ENCODE results near the gene H6PD. TPM values are rescaled to one million over a fixed set of nuclear protein-coding genes. Genes with fewer than 3 reads are reported as not detected.

Gene H6PD
- total RNA-seq = 22.9 TPM

- DNase-seq (ENCODE audit: low read depth in 2 of 3, low spot score in 2 of 3) = peak; percentile 68 to 83 (median 73)
Measured at GRCh38 chr1:9234223-9235095, at the start of gene H6PD. TSS of gene H6PD (plus strand) at chr1:9234774. CDS start at chr1:9244935, 10,161 bp downstream.

- no peak for DNase-seq (ENCODE audit: low read depth in 2 of 3, low spot score in 2 of 3)
Measured at GRCh38 chr1:9186082-9186859, 48.3 kb upstream of the H6PD start.

GRCh38 chr1:9187004-9187403 is 47.6 kb upstream of the H6PD start:
- DNase-seq (ENCODE audit: low read depth in 2 of 3, low spot score in 2 of 3) = no peak

- DNase-seq (ENCODE audit: low read depth in 2 of 3, low spot score in 2 of 3) = no peak
Measured at GRCh38 chr1:9190234-9190633, 44.3 kb upstream of the H6PD start.

- no peak for DNase-seq (ENCODE audit: low read depth in 2 of 3, low spot score in 2 of 3)
Measured at GRCh38 chr1:9191231-9191630, 43.3 kb upstream of the H6PD start.

GRCh38 chr1:9192578-9193232 is 41.9 kb upstream of the H6PD start:
- no peak for DNase-seq (ENCODE audit: low read depth in 2 of 3, low spot score in 2 of 3)

GRCh38 chr1:9193233-9193625 is 41.3 kb upstream of the H6PD start:
- no peak for DNase-seq (ENCODE audit: low read depth in 2 of 3, low spot score in 2 of 3)

GRCh38 chr1:9194024-9194423 is 40.5 kb upstream of the H6PD start:
- DNase-seq (ENCODE audit: low read depth in 2 of 3, low spot score in 2 of 3) = no peak

GRCh38 chr1:9195651-9196050 is 38.9 kb upstream of the H6PD start:
- DNase-seq (ENCODE audit: low read depth in 2 of 3, low spot score in 2 of 3) = no peak

GRCh38 chr1:9196129-9197040 is 38.2 kb upstream of the H6PD start:
- peak in 2 of 3 donors; percentile 71 to 81 for DNase-seq (ENCODE audit: low read depth in 2 of 3, low spot score in 2 of 3)

GRCh38 chr1:9197186-9198099 is 37.1 kb upstream of the H6PD start:
- DNase-seq (ENCODE audit: low read depth in 2 of 3, low spot score in 2 of 3) = no peak

GRCh38 chr1:9198538-9199361 is 35.8 kb upstream of the H6PD start:
- peak in 2 of 3 donors; percentile 47 for DNase-seq (ENCODE audit: low read depth in 2 of 3, low spot score in 2 of 3)

- no peak for DNase-seq (ENCODE audit: low read depth in 2 of 3, low spot score in 2 of 3)
Measured at GRCh38 chr1:9200441-9200840, 34.1 kb upstream of the H6PD start.

GRCh38 chr1:9201401-9202239 is 33.0 kb upstream of the H6PD start:
- peak in 1 of 3 donors; percentile 33 for DNase-seq (ENCODE audit: low read depth in 2 of 3, low spot score in 2 of 3)

GRCh38 chr1:9202240-9202870 is 32.2 kb upstream of the H6PD start:
- no peak for DNase-seq (ENCODE audit: low read depth in 2 of 3, low spot score in 2 of 3)

- no peak for DNase-seq (ENCODE audit: low read depth in 2 of 3, low spot score in 2 of 3)
Measured at GRCh38 chr1:9203511-9203982, 31.0 kb upstream of the H6PD start.
